ENCODE results near the gene TXNIP. TPM values are rescaled to one million over a fixed set of nuclear protein-coding genes. Genes with fewer than 3 reads are reported as not detected.

Gene TXNIP
- total and polyA plus RNA-seq, 2 donors (not counting 1 experiment from before 2014, with no cell fraction given): 542 to 1,651 TPM

DNA sequence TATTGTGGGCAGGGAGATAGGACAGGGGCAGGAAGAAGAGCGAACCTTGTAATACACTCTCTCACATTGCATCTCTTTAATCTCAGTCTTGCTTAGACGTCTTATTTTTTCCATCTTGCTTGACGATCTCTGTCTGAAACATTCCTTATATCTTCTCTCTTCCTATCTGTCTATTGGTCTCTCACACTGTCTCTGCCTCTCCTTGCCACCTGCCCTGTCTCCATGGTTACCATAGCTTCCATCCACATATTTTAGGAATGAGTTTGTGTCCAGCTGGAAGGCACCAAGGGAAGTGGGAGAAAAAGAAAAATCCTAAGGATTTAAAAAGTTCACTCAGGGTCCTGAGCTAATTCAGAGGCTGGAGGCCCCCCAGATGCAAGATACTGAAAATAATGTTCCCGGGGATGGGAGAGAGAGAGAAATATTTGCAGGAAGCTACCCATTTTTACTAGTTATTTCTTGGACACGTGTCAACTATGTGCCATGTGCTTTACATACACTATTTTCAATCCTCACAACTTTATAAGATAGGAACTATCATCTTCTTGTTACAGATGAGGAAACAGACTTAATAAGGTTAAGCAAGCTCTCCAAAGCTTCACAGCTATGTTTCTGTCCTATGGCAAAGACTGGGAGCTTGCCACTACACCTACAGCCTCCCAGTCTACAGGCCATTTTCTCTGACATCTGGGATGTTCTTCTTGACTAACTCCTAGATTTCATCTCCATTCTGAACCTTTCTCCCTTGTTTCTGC lies 32.9 kb downstream of the TXNIP start:
- Histone ChIP-seq H3K27ac (ENCODE audit: low read length in 2 of 2) (peak overlapping the region; percentile 59 to 85), H3K4me2 (replicated peaks; ENCODE audit: low read depth, low read length, poor library complexity, severe bottlenecking) (peak overlapping the region; percentile 89), H4K20me1 (ENCODE audit: control insufficient read depth, insufficient read depth, low read length, poor library complexity, severe bottlenecking) (no peaks in the 10 kb centered on the region), H3K4me3 (ENCODE audit: control extremely low read depth in 1 of 5, extremely low read depth in 1 of 5, insufficient read depth in 1 of 5, low read depth in 2 of 5, low read length in 4 of 5) (peak overlapping the region; percentile 61 to 91 (median 87)), H3K36me3 (replicated peaks in 1 of 2; ENCODE audit: control extremely low read depth in 1 of 2, control insufficient read depth in 1 of 2, extremely low read depth in 1 of 2, insufficient read depth in 2 of 2, low read length in 1 of 2) (peaks cover 0 to 2% of the 10 kb centered on the region in 2 experiments), H3K9me3 (ENCODE audit: control extremely low read depth in 1 of 3, control insufficient read depth in 2 of 3, insufficient read depth in 1 of 3, low read length in 2 of 3) (peaks cover 0 to 7% (median 6%) of the 10 kb centered on the region in 3 donors), H3K4me1 (ENCODE audit: control insufficient read depth in 2 of 2, insufficient read depth in 2 of 2, low read length in 2 of 2) (peaks cover 40 to 61% of the 10 kb centered on the region in 2 donors), H3K9ac (ENCODE audit: low read length) (peak overlapping the region; percentile 77), H2AFZ (ENCODE audit: insufficient read depth, low read depth, low read length, poor library complexity, severe bottlenecking) (peak overlapping the region; percentile 89), H3K79me2 (ENCODE audit: control insufficient read depth, insufficient read depth, low read length) (peaks cover 62% of the 10 kb centered on the region), H3K27me3 (replicated peaks in 1 of 4; ENCODE audit: control extremely low read depth in 1 of 4, control insufficient read depth in 3 of 4, insufficient read depth in 4 of 4, low read length in 3 of 4) (no peaks in the 10 kb centered on the region)
- Mint-ChIP-seq H3K27ac (peak overlapping the region; percentile 97), H3K4me1 (peaks cover 68% of the 10 kb centered on the region), H3K9me3 (ENCODE audit: insufficient read depth) (no peaks in the 10 kb centered on the region), H3K27me3 (no peaks in the 10 kb centered on the region), H3K4me3 (peak overlapping the region; percentile 95)
- ATAC-seq (ENCODE audit: low read depth) (no peak), DNase-seq (no peak)
- POLR2A ChIA-PET: interaction anchor here (1.1 to 3.5 kb wide), 9 partner anchors 10 to 104 kb away, joined by 3 to 43 read pairs (median 7); partner anchors contain the start of genes PEX11B, PIAS3 and RBM8A
- TF ChIP-seq CTCF (IDR thresholded peaks at IDR 0.05) (no peak), EZH2 (IDR thresholded peaks at IDR 0.05; ENCODE audit: borderline replicate concordance, insufficient read depth, low read depth, low read length, poor library complexity, severe bottlenecking) (no peak)
- intact Hi-C loops (cut with micrococcal nuclease): loop anchor here (1.0 kb wide), 4 partner anchors 7 to 45 kb away; partner anchors contain the start of genes PEX11B and RBM8A
- CTCF ChIA-PET: interaction anchor here (0.6 to 5.6 kb wide), 13 partner anchors 10 to 105 kb away, joined by 3 to 82 read pairs (median 7); partner anchors contain the start of genes ITGA10, PIAS3 and RBM8A
- 58% methylated on average over 2 of the region's 5 CpGs for WGBS (ENCODE audit: insufficient coverage)

Measured in B cell (primary cell).